Measurements from ENCODE around the gene PMM1. TPM values are rescaled to one million over a fixed set of nuclear protein-coding genes. Genes with fewer than 3 reads are reported as not detected.
"Not testable (repeated sequence)": the region's sequence is repeated elsewhere in the genome, so short reads cannot be mapped to it uniquely, and the experiment has no call there.

Gene PMM1
- total RNA-seq, 1 experiment from 2014 or later, result 12.2 TPM

DNA sequence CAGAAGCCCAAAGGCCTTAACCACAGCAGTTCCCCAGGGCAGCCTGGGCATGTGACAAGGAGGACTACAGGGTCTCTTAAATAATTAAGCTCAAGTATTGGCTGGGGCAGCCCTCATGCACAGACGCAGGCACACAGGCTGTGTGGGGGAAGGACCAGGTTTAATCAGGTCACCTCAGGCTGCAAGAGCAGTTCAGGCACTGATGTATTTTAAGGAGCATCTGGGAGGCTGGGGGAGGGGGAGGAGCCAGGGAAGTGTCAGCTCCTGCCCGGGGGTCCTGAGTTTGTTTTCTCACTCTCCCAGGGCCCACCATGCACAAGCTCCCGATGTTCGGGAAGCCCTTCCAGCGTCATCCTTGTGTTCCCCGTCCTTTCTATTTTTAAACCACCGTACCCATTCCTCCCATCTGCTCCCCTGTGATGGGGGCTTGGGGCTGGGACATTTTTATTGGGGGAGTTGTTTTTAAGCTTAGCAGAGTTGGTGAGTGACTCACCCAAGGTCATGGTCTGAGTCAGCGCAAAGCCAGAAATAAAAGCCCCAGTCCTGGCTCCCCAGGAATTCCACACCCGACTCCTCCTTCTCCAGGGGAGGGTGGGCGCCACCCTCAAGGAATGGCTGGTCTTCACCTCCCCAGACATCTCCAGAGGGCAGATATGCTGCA, 26.5 kb downstream of the PMM1 start:
- peak; percentile 82 for DNase-seq (ENCODE audit: low read depth)

DNA sequence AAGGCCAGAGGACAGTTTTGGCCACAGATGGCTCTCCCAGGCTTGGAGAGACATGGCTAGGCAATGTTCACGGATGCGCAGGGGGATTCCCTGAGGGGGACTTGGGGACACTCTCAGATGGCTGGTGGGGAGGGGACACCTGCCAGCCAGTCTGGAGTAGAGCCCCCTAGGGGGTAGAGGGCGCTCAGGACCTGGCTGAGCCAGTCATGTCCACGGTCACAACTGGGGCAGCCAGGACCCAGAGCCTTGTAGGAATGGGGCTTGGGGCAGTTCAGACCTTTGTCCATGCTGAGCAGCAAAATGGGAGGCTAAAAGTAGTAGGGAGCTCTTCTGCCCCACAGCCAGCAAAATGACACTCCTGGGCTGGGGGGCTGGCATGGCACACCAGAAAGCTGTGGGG, 27.2 kb downstream of the PMM1 start:
- no peak for DNase-seq (ENCODE audit: low read depth)

DNA sequence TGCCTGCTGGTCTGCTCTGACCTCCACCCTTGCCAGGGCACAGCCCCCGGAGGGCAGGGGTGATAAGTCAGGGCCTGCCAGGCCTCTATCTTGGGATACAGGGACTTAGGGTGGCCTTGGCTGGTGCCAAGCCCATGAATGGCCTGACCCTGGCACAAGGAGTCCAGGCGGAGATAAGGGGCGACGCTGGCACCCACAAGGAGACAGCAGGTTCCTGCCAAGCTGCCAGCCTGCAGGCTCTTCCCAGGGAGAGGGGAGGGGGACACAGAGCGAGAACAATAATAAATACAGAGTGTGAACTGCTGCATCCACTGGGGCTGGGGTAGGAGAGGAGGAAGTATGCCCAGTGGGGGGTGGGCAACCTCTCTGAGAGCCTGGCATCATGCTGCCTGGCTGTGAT, 27.9 kb downstream of the PMM1 start:
- no peak for DNase-seq (ENCODE audit: low read depth)

DNA sequence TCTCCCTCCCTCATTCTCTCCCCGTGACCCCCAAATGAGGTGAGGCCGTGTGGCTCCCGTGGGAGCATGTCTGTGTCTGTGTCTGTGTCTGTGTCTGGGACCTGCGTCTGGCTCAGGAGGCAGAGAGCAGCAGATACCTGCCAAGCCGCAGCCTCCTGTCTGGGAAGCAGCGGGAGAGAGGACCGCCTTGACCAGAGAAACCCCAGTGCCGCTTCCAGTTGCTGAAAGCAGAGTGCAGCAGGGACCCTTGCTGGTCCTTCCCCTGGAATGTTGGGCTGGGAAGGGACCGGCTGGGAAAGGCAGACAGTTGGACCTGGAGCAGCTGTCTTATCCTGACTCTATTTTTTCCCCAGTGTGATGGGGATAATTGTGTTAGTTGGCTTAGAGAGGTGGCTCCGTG, 28.3 kb downstream of the PMM1 start:
- no peak for DNase-seq (ENCODE audit: low read depth)

DNA sequence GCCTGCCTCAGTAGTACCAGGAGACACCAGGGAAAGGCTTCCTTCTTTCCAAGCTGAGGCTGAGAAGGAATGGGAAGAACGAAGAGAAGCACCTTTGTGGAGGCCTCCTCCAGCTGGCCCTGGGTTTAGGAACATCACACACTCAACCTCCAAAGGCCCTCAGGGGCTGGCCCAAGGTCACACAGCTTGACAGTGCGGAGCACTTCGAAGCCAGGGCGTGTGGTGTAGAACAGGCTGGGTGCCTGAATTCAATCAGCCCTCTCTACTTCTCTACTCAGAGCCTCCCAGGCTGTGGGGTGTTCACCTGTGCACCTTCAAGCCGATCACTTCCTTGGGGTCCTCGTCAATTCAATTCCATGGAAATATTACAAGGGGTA, 29.6 kb downstream of the PMM1 start:
- no peak for DNase-seq (ENCODE audit: low read depth)

DNA sequence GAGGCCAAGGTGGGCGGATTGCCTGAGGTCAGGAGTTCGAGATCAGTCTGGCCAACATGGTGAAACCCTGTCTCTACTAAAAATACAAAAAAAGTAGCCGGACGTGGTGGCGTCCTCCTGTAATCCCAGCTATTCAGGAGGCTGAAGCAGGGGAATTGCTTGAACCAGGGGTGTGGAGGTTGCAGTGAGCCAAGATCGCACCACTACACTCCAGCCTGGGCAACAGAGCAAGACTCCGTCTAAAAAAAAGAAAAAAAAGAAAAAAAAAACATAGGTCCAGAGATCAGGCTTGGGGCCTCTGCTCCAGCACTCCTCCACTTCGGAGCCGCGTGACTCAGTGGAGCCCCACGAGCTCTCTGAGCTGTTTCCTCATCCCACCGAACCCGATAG, 31.4 kb downstream of the PMM1 start:
- not testable (repeated sequence) for DNase-seq (ENCODE audit: low read depth)

DNA sequence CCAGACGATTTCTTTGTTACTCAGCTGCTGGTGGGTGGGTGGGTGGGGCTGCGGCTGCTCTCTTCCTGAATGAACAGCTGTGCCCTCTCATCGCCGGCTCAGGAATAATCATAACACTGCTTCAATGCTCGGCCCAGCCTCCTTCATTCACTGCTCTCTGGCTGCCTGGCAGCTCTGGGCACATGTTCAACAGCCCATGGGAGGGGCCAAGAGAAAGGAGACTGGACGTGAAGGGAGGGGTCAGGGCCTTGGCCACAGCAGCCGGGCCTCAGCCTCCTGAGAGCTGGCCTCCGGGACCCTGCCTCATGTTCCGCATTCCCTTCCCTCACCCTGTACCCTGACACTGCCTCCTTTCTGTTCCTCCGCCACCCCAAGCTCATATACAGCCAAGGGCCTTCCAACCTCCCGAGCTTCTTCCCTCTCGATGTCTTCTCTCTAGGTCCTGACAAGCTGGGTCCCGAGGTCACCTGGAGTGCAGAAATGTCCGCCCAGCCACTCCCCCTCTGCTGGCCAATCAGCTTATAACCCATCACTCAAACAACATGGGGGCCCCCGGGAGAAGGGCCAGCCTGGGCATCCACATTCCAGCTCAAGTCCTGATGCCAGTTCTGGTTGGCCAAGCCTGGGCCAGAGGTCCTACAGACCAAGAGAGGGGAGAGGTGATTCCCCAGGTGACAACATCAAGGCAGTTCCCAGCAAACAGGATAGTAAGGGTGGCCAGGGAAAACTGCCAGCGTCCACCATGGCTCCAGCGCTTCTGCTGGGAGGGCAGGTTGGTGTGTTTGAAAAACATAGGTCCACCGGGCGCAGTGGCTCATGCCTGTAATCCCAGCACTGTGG, 32.0 kb downstream of the PMM1 start:
- peak; percentile 85 for DNase-seq (ENCODE audit: low read depth)

DNA sequence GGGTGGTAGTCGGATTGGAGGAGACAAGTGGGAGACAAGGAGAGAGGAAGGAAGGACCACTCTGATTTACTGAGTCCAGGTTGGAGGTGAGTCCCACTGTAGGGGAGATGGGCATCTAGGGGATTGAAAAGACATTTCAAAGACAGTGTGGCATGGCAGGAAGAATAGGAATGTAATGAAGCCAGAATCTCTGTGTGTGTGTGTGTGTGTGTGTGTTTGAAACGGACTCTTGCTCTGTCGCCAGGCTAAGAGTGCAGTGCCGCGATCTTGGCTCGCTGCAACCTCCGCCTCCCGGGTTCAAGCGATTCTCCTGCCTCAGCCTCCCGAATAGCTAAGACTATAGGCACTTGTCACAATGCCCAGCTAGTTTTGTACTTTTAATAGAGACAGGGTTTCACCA, 33.1 kb downstream of the PMM1 start:
- DNase-seq (ENCODE audit: low read depth), result no peak

DNA sequence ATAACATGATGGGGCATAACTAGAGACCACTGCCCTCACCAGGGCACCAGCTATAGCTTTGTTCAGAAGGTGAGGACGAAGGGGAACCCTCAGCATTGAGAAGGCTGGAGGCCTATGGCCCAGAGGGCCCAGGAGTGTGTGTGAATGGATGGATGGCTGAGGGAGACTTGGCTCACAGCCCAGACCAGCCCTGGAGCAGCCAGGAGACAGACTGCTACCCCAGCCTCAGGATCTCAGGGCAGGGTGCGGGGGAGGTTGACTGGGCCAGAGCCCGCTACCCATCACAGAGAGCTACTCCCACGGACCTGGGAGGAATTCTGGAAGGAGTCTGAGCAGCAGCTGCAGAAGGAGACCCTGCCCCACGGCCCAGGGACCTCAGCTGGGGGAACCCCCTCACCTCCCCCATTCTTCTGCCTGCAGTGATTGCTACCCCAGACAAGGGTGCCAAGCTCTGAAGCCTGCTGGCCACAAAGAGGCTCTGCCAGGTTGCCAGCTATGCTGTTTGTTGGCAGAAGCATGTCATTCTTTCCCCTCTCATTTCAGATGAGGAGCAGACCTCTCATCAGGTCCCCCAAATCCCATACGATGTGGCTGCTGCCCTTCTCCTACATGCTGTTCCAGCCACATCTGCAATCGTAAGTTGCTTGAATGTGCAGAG, 34.2 kb downstream of the PMM1 start:
- DNase-seq (ENCODE audit: low read depth), result no peak

DNA sequence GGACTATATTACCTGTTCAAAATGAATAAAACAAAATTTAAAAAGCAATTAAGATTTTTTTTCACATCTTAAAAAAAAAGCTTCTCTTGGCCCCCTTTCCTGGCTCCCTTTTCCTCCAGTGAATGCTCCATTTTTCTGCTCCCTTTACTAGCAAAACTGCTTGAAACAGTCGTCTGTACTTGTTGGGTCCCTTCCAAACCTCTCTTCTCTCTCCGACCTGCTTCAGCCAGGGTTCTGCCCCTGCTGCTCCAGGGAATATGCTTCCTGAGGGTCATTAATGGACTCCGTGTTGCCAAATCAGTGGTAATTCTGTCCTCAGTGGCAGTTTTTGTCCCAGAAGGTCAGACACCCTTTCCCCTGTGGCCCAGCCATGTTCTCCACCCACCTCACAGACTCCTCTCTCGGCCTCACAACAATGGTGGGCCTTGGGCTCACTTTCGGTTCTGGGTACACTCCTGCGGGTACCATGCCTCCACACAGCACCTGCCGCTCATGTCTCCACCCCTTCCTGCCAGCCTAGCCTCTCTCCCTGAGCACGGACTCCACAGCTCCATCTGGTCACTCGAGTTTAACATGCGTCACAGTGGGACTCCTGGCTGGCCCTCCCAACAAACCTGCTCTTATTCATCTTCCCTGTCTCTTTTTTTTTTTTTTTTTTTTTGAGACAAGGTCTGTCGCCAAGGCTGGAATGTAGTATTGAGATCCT, 37.6 kb downstream of the PMM1 start:
- no peak for DNase-seq (ENCODE audit: low read depth)

DNA sequence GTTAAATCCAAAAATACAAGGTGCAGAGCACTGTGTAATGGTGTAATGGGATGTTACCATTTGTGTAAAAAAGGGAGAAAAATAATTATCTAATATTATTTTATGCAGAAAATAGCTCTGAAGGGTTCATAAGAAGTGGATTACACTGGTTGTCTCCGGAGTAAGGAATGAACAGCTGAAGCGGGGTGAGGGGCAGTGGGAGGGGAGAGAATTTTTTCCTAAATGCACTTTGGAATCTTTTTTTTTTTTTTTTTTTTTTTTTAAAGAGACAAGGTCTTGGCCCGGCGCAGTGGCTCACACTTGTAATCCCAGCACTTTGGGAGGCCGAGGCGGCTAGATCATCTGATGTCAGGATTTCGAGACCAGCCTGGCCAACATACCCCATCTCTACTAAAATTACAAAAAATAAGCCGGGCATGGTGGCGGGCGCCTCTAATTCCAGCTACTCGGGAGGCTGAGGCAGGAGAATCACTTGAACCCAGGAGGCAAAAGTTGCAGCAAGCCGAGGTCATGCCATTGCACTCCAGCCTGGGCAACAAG, 38.6 kb downstream of the PMM1 start:
- no peak for DNase-seq (ENCODE audit: low read depth)

DNA sequence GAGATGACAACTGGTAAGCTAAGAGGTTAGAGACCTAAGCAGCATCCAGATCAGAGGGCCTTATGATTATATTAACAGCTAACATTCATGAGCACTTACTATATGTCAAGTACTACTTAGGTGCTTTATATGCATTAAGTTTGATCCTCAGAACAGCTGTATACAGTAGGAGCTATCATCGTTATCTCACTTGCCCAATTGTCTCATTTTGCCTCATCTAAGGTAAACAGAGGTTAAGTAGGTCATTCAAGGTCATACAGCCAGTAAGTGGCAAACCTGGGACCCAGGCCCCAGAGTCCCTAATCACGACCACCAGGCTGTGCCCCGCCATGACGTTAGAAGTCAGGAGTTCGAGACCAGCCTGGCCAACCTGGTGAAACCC, 40.8 kb downstream of the PMM1 start:
- DNase-seq (ENCODE audit: low read depth), result no peak

DNA sequence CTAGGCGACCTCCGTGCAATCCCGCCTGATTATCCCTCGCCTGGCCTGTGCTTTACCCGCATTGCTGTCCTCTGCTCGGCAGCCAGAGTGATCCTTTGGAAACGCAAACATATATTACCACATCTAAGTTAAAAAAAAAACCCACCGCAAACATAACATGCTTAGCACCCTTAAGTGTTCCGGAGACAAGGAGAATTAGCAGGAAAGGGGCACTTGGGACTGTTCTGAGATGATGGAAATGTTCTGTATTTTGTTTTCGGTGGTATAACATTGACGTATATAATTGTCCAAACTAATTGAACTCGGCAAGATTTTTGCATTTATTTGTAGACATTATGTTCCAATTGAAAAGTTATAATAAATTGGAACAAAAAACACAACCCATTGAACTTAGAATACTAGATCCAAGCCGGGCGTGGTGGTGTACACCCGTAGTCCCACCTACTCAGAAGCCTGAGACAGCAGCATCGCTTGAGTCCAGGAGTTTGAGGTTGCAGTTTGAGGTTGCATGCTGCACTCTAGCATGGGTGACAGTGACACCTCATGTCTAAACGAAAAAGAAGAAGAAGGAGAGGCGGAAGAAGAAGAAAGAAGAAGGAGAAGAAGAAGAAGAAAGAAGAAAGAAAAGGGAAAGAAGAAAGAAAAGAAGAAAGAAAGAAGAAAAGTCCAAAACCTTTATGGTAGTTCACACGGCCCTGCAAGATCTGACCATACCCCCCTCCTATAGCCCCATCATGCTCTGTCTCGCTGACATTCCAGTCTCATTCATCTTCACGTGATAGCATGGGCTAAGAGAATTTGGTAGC, 44.8 kb downstream of the PMM1 start:
- no peak for DNase-seq (ENCODE audit: low read depth)

DNA sequence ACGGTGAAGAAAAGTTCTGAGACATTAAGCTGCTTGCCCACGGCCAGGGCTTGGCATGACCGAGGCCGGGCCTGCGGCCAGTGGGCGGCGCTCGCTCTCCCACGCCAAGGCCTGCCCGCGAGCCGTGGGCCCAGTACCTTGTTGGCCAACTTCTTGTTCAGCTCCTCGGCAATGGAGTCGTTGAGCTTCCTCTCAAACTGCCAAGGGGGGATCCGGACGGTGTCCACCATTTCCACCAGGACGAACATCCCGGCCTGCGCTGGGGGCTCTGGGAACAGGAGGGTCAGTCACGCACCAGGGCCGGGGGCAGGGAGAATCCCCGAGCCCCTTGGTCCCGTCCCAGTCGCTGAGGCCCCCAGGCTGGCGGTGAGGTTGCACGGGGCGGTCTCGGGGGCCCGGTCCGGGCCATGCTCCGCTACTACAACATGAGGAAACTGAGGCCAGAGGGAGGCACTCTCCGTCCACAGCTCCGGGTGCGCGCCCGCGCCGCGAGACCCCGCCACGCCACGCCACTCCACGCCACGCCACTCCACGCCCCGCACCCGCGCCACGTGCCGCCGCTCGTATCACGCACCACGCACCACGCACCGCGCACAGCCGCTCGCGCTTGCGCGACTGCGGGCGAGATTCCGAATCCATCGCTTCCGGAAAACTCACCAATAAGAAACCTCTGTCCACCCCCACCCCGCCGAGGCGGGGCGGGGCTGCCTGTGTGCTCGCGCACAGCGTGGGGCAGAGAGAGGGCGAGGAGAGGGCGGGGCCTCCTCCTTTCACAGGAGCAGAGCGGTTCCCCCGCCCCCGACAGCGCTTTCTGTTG, 45.6 kb downstream of the PMM1 start, which contains the start of gene POLR3H:
POLR3H (minus strand) TSS at position 617 of the 817 bp plus-strand sequence; CDS start at position 248, 369 bp downstream.
- DNase-seq (ENCODE audit: low read depth), result peak; percentile 98

DNA sequence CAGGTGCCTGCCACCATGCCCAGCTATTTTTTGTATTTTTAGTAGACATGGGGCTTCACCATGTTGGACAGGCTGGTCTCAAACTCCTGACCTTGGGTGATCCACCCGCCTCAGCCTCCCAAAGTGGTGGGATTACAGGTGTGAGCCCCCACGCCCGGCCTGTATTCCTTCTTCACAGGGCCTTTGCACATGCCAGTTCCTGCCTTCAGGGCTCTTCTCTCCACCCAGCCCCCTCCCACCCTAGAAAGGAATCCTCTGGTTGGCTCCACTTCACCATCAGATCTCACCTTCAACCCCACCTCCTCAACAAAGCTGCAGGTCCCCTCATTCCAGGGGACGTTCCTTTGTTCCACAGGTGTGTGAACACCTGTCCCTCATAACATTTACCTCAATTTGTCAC, 47.4 kb downstream of the PMM1 start:
- no peak for DNase-seq (ENCODE audit: low read depth)

DNA sequence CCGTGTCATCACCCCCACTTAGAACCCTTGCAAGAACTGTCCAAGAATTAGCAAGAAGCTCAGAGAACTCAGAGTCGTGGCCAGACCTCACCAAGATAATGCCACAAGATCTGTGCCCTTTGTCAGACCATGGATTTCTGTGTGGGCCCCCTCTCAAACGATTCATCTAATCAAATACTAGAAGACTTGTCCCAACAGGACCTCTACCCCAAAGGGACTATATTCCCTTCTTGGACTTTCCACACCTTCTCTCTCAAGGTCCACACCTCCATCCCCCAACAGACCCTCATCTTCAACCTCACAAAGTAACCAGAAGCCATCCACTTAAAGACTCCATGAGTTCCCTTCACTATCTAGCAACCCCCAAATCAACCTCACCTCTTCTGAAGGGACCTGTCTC, 48.2 kb downstream of the PMM1 start:
- no peak for DNase-seq (ENCODE audit: low read depth)

DNA sequence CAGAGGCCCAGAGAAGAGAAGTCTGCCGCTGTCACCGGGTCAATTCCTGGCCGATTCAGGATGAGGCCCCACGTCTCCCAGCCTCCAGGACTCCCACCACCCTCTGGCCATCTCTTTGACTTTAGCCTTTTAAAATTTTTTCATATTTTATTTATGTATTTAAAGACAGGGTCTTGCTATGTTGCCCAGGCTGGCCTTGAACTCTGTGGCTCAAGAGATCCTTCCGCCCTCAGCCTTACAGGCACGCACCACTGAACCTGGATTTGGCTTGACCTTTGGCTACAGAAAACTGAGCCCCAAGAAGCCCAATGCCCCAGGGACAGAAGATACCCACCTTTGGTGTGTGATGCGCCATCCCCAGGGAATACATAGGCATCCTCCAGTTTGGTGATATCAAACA, 49.3 kb downstream of the PMM1 start:
- DNase-seq (ENCODE audit: low read depth), result no peak

DNA sequence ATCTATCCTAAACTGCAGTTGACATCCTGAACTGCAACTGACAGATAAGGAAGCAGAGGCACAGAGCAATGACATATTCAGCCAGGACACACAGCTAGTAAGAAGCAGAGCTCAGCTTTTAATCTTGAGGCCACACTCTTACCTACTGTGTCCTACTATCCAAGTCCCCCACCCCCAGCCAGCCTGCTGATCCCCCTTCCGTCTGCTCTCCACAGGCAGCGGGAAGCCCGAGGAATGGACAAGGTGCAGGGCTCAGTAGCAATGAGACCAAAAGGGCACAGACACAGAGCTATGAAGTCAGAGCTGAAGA, 49.7 kb downstream of the PMM1 start:
- DNase-seq (ENCODE audit: low read depth), result no peak

DNA sequence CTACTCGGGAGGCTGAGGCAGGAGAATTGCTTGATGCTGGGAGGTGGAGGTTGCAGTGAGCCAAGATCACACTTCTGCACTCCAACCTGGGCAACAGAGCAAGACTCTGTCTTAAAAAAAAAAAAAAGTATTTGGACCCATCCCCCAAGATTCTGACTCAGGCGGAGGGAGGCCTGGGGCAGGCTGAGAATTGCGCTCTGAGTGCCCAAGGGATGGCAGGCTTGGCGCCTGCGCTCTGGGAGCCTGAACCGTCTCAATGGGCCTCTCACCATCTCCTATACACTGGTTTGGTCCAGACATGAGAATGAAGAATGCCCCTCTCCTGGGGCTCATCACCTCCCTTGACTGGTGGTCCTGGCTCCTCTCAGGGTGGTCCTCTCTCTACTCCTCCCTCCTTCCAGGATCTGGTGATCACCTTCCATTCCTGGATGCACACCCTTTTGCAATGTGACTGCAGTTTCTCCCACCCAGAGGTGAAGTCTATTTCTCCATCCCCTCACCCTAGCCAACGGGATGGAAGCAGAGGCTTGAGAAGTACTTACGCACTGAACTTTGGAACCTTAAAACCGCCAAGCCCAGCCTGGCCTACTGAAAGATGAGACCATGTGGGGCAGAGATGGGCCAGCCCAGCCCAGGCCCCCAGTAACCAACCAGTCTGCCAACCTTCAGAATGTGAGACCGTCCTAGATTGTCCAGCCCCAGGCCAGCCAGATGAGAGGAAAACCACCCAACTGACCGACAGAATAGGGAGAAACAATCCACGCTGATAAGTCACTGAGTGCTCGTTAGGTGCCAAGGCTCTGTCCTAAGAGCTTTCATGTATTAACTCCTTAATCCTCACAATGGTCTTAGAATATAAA, 50.3 kb downstream of the PMM1 start:
- DNase-seq (ENCODE audit: low read depth), result no peak
